ENCODE data around the gene CSF1. TPM values are rescaled to one million over a fixed set of nuclear protein-coding genes. Genes with fewer than 3 reads are reported as not detected.

CSF1 gene
- total and polyA plus RNA-seq, 2 experiments from 2014 or later, result 1.4 to 3.5 TPM

DNA sequence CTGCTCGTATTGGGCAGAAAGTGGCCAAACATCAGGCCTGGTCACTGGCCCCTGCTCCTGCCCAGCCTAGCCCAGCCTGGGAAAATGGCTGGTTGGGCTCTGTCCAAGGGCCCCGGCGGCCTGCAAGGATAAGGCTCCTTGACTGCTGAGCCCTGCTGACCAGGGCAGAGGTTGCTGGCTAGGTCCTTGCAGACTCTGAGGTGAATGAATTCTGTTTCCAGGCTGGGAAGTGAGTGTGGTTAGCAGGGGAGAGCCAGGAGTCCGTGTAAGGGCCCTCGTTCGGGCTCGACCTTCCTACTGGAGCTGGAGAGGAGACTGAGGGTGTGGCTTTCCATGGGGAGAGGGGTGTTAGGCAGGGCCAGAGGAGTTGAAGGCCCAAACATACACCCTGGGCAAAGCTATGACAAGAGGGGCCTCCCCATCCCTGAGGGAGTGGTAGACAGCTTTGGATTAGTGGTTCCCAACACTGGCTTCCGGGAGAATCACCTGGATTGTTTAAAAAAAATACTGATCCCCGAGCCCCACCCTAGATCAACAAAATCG is 20.6 kb downstream of the CSF1 start (continued):
- TF ChIP-seq, protein P1, sequence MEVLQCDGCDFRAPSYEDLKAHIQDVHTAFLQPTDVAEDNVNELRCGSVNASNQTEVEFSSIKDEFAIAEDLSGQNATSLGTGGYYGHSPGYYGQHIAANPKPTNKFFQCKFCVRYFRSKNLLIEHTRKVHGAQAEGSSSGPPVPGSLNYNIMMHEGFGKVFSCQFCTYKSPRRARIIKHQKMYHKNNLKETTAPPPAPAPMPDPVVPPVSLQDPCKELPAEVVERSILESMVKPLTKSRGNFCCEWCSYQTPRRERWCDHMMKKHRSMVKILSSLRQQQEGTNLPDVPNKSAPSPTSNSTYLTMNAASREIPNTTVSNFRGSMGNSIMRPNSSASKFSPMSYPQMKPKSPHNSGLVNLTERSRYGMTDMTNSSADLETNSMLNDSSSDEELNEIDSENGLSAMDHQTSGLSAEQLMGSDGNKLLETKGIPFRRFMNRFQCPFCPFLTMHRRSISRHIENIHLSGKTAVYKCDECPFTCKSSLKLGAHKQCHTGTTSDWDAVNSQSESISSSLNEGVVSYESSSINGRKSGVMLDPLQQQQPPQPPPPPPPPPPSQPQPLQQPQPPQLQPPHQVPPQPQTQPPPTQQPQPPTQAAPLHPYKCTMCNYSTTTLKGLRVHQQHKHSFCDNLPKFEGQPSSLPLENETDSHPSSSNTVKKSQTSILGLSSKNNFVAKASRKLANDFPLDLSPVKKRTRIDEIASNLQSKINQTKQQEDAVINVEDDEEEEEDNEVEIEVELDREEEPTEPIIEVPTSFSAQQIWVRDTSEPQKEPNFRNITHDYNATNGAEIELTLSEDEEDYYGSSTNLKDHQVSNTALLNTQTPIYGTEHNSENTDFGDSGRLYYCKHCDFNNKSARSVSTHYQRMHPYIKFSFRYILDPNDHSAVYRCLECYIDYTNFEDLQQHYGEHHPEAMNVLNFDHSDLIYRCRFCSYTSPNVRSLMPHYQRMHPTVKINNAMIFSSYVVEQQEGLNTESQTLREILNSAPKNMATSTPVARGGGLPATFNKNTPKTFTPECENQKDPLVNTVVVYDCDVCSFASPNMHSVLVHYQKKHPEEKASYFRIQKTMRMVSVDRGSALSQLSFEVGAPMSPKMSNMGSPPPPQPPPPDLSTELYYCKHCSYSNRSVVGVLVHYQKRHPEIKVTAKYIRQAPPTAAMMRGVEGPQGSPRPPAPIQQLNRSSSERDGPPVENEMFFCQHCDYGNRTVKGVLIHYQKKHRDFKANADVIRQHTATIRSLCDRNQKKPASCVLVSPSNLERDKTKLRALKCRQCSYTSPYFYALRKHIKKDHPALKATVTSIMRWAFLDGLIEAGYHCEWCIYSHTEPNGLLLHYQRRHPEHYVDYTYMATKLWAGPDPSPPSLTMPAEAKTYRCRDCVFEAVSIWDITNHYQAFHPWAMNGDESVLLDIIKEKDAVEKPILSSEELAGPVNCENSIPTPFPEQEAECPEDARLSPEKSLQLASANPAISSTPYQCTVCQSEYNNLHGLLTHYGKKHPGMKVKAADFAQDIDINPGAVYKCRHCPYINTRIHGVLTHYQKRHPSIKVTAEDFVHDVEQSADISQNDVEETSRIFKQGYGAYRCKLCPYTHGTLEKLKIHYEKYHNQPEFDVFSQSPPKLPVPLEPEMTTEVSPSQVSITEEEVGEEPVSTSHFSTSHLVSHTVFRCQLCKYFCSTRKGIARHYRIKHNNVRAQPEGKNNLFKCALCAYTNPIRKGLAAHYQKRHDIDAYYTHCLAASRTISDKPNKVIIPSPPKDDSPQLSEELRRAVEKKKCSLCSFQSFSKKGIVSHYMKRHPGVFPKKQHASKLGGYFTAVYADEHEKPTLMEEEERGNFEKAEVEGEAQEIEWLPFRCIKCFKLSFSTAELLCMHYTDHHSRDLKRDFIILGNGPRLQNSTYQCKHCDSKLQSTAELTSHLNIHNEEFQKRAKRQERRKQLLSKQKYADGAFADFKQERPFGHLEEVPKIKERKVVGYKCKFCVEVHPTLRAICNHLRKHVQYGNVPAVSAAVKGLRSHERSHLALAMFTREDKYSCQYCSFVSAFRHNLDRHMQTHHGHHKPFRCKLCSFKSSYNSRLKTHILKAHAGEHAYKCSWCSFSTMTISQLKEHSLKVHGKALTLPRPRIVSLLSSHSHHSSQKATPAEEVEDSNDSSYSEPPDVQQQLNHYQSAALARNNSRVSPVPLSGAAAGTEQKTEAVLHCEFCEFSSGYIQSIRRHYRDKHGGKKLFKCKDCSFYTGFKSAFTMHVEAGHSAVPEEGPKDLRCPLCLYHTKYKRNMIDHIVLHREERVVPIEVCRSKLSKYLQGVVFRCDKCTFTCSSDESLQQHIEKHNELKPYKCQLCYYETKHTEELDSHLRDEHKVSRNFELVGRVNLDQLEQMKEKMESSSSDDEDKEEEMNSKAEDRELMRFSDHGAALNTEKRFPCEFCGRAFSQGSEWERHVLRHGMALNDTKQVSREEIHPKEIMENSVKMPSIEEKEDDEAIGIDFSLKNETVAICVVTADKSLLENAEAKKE (CRISPR knock-in tag; IDR thresholded peaks at IDR 0.05), result no peak; the same call in 1 of the 2 replicates
- TF ChIP-seq, protein P2, sequence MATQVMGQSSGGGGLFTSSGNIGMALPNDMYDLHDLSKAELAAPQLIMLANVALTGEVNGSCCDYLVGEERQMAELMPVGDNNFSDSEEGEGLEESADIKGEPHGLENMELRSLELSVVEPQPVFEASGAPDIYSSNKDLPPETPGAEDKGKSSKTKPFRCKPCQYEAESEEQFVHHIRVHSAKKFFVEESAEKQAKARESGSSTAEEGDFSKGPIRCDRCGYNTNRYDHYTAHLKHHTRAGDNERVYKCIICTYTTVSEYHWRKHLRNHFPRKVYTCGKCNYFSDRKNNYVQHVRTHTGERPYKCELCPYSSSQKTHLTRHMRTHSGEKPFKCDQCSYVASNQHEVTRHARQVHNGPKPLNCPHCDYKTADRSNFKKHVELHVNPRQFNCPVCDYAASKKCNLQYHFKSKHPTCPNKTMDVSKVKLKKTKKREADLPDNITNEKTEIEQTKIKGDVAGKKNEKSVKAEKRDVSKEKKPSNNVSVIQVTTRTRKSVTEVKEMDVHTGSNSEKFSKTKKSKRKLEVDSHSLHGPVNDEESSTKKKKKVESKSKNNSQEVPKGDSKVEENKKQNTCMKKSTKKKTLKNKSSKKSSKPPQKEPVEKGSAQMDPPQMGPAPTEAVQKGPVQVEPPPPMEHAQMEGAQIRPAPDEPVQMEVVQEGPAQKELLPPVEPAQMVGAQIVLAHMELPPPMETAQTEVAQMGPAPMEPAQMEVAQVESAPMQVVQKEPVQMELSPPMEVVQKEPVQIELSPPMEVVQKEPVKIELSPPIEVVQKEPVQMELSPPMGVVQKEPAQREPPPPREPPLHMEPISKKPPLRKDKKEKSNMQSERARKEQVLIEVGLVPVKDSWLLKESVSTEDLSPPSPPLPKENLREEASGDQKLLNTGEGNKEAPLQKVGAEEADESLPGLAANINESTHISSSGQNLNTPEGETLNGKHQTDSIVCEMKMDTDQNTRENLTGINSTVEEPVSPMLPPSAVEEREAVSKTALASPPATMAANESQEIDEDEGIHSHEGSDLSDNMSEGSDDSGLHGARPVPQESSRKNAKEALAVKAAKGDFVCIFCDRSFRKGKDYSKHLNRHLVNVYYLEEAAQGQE (IDR thresholded peaks at IDR 0.05; ENCODE audit: unreplicated experiment), result no peak

DNA sequence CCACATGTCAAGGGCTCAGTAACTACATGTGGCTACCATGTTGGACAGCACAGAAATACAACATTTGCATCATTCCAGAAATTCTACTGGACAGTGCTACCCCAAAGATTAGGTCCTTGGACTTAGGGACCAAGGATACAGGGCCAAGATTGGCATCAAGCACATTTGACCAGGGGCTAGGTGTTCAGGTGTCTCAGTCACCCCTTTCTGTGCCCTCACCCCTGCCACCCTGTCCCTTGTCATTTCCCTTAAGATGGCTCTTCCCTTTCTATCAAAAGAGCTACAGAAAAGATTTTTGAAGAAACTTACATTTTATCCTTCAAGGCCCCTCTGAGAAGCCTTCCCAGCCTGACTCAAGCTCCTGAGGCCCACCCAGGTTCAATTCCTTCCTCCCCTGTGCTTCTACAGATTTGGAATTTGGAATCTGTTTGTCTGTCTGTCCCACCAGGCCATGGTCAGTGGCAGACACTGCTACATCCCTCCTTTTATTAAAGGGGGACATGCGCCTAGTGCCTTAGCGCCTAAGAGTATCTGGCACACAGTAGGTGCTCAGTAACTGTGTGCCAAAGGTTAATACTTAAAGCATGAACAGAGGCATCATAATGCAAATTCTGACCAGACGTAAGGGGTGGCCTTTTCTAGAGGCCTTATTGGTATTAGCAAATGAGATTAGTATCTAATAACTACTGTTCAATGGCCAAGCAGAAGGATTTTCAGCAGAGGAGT is 21.4 kb downstream of the CSF1 start:
- Histone ChIP-seq H3K36me3 (ENCODE audit: insufficient read depth) (no peaks in the 10 kb centered on the region), H3F3A (replicated peaks; ENCODE audit: low read depth) (no peaks in the 10 kb centered on the region), H3K4me3 (no peak overlapping the region), H3K4me2 (no peak overlapping the region), H3K4me1 (ENCODE audit: insufficient read depth) (peaks cover 10% of the 10 kb centered on the region; the same call in 1 of the 2 replicates), H2AFZ (no peak overlapping the region), H4K20me1 (replicated peaks; ENCODE audit: insufficient read depth) (no peaks in the 10 kb centered on the region), H3K79me2 (replicated peaks; ENCODE audit: insufficient read depth) (no peaks in the 10 kb centered on the region), H3K9me2 (ENCODE audit: insufficient read depth) (no peaks in the 10 kb centered on the region), H3K27ac (ENCODE audit: low read depth) (no peak overlapping the region), H3K27me3 (ENCODE audit: insufficient read depth) (no peaks in the 10 kb centered on the region)
- H3K36me3 Mint-ChIP-seq (ENCODE audit: low read depth), result peaks cover 5% of the 10 kb centered on the region; the same call in 2 of the 3 replicates
- peaks cover 7% of the 10 kb centered on the region for H3K27me3 Mint-ChIP-seq (ENCODE audit: insufficient read depth, low read depth, poor library complexity)
- ATAC-seq, result no peak
- TF ChIP-seq, protein P3, sequence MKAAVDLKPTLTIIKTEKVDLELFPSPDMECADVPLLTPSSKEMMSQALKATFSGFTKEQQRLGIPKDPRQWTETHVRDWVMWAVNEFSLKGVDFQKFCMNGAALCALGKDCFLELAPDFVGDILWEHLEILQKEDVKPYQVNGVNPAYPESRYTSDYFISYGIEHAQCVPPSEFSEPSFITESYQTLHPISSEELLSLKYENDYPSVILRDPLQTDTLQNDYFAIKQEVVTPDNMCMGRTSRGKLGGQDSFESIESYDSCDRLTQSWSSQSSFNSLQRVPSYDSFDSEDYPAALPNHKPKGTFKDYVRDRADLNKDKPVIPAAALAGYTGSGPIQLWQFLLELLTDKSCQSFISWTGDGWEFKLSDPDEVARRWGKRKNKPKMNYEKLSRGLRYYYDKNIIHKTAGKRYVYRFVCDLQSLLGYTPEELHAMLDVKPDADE (IDR thresholded peaks at IDR 0.05), result no peak
- no peak for TF ChIP-seq ZNF114 (CRISPR knock-in tag; IDR thresholded peaks at IDR 0.05)
- TF ChIP-seq, protein P4, sequence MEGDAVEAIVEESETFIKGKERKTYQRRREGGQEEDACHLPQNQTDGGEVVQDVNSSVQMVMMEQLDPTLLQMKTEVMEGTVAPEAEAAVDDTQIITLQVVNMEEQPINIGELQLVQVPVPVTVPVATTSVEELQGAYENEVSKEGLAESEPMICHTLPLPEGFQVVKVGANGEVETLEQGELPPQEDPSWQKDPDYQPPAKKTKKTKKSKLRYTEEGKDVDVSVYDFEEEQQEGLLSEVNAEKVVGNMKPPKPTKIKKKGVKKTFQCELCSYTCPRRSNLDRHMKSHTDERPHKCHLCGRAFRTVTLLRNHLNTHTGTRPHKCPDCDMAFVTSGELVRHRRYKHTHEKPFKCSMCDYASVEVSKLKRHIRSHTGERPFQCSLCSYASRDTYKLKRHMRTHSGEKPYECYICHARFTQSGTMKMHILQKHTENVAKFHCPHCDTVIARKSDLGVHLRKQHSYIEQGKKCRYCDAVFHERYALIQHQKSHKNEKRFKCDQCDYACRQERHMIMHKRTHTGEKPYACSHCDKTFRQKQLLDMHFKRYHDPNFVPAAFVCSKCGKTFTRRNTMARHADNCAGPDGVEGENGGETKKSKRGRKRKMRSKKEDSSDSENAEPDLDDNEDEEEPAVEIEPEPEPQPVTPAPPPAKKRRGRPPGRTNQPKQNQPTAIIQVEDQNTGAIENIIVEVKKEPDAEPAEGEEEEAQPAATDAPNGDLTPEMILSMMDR (conservative IDR thresholded peaks at IDR 0.05; ENCODE audit: low read depth in 2 of 2), result no peak
- TF ChIP-seq CREB1 (CRISPR knock-in tag; IDR thresholded peaks at IDR 0.05; ENCODE audit: low read depth), result no peak
- TF ChIP-seq ZNF331 (CRISPR knock-in tag; IDR thresholded peaks at IDR 0.05; ENCODE audit: low read depth), result no peak
- H3K4me3 Mint-ChIP-seq, result no peak overlapping the region
- no peak overlapping the region for H3K27ac Mint-ChIP-seq
- H3K4me1 Mint-ChIP-seq, result peaks cover 20% of the 10 kb centered on the region
- no peak for DNase-seq (ENCODE audit: low spot score)
- H3K9me3 Mint-ChIP-seq, result peaks cover 5% of the 10 kb centered on the region

All from GM23338 (cell line).